HS-27A (cell line): ENCODE measurements around the gene TRIP12.
A peak's percentile ranks its signal among the peaks of the same experiment; 100 is the strongest.
"Not testable (repeated sequence)": the region's sequence is repeated elsewhere in the genome, so short reads cannot be mapped to it uniquely, and the experiment has no call there.

Source experiments
- DNase-seq: peaks from one replicate; pipeline ENCODE4 v3.0.0-alpha.2; 2012; ENCODE audit warnings: low read depth, missing footprints

Gene TRIP12

GRCh38 chr2:229831805-229832509 is 89.9 kb downstream of the TRIP12 start:
- no peak for DNase-seq

GRCh38 chr2:229825476-229825875 is 96.3 kb downstream of the TRIP12 start:
- DNase-seq = no peak

DNA sequence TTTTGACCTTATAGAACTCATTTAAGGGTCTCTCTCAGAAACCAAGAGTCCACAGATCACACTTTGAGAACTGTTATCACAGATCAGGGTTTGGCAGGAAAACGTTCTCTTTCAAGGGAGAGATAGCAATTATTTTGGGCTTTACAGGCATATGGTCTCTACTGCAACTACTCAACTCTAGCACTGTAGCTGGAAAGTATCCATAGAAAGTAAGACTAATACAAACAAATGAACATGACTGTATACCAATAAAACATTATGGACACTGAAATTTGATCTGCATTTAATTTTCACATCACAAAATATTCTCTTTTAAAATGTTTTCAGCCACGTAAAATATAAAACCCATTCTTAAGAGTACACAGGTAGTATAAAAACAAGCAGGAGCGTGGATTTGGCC is 100.5 kb downstream of the TRIP12 start:
- DNase-seq = no peak

DNA sequence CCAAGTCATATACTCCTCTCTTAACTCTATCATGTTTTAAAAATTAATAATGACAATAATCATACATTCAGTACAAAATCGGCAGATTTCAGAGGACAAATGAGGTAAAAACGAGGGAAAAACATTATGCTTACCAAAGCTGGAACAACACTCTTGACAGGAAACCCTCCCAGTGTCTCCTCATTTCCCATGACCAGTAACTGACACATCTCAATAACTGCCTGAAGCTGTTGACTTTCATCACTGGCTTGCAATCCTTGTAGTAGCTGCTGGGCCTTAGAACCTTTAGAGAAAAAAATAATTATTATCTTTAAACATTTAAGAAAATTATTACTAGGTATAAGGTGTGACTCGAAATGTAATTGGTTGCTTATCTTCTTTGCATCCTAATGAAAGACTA is 103.6 kb downstream of the TRIP12 start:
- no peak for DNase-seq

- no peak for DNase-seq
Measured at GRCh38 chr2:229815858-229816257, 106.0 kb downstream of the TRIP12 start.

DNA sequence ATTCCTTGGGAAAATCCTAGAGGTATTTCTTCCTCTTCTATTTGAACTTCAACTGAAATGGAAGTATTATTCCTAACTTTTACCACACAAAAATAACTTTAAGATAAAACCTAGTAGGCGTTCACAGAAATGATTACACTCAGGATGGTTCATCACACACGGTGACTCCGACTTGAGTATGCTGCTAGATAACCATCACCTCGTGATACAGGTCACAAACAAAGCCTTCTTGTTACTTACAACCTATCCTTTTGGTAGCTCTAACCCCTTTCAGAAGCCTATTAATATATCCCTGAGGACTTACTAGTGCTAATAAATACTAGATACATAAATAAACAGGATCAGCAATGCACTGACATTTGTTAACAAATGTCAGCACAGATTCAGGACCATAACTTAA is 106.5 kb downstream of the TRIP12 start:
- no peak for DNase-seq

DNA sequence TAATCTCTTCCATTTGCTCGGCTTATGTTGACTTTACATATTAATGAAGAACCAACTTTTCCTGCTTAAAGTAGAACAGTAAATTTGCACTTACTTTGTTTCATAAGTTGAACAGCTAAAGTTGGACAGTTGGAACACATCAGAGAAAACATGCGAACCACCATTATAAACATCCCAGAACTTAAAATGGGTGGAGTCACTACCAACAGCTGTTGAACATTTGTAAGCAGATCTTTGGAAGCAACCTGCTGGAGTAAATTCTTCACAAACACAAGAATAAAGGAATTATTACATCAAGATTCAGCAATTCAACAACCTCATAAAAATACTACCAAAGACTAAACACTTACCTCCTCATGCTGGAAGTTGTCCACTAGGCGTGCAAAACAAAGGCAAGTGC is 111.0 kb downstream of the TRIP12 start:
- DNase-seq = no peak

GRCh38 chr2:229805559-229805958 is 116.2 kb downstream of the TRIP12 start:
- no peak for DNase-seq

DNA sequence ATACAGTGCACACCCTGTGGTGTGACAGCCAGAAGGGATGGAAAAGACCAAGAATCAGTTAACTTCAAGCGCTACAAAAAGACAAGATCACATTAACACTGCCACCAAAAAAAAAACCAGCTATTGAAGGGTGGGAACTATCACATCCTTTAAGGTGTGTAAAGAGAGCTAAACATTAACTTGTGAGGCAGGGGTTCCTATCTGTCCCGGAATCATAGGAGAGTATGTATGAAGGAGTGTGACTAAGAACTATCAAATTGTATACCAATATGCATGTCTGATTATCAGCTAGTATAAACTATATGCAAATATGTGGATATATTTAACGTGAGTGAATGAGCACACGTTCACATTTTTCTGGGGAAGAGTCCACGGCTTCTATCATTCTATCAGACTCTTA is 119.0 kb downstream of the TRIP12 start:
- no peak for DNase-seq

GRCh38 chr2:229800997-229801754 is 120.6 kb downstream of the TRIP12 start:
- no peak for DNase-seq

DNA sequence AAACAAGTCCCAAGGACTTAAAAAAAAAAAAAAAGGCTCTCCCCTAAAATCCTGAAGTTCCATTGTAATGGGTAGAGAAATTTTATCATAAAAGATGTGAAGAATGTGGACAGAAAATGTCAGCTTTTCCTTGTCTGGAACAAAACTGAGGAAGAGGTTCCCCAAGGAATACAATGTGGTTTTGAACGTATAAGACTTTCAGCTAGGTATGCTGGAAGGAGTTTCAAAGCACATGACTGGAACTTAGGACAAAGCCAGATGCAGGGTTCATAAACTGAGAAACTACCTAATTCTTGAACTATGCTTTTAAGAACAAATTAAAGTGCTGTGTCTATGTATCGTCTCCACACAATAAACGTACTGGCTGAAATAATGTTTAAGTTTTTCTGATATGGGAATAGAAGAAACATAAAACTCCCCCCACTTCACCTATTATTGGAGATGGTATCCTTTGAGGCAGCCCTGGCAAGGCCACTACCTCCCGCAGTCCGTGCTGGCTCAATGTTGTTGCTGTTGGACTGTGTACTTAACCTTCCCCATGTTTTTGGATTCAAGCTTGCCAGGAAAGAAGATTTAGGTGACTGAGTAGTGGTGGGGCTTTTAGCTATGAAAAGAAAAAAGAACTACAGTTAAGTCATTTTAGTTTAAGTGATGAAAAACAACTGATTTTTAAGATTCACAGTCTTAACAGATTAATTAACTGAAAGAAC is 123.2 kb downstream of the TRIP12 start:
- no peak for DNase-seq

DNA sequence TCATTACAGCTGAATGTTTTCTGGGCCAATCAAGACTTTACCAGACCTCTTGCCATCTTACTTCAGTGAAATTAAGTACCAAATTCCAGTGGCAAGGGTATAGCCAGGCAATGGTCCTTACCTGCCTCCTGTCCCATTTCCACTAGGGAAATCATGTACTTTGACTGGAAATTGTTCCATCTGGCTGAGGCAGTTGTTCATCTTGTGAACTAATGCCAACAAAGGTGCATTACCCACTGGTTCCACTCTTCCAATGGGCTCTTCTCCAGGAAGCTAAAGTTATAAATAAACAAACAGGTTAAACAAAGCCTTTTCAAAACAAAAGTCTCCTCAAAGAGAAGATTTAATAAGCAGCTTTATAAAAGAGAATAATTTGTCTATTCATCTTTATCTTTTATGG is 126.8 kb downstream of the TRIP12 start:
- no peak for DNase-seq

DNA sequence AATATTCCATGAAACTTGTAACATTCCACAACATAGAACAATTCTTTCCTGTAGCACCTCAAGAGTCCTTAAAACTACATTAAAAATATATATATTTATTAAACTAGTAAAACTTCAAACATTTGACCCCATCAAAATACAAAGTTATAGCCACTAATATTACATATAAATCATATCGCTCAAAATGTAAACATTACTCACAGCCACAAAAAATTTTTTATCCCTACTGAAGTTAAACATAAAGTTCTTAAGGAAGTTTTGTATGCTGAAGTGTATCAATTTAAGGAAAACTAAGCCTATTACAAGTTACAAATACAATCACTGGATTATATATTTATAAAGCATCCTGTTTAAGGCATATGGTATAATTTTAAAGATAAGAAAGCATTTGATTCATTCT is 127.2 kb downstream of the TRIP12 start:
- no peak for DNase-seq

- not testable (repeated sequence) for DNase-seq
Measured at GRCh38 chr2:229786289-229786688, 135.5 kb downstream of the TRIP12 start.

- DNase-seq = no peak
Measured at GRCh38 chr2:229784791-229785190, 137.0 kb downstream of the TRIP12 start.

DNA sequence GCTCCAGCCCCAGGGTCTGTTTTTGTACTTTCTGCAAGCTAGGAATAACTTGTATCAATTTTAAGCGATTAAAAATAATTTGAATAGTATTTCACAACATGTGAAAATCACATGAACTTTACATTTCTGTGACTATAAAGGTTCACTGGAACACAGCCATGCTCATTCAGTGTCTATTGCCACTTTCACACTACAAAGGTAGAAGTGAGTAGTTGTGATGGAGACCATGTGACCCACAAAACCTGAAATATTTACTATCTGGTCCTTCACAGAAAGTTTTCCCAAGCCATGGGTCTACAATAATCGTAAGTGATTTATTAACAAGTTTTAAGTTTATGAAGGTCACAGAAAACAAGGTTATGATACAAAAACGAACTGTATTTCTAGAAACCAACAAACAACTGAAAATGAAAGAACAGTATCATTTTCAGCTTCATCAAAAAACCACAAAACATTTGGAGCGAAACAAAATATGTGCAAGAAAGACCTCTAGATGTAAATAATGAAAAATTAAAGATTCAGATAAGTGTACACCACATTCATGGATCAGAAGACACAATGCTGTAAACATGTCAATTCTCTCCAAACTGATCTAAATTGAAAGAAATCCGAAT is 138.6 kb downstream of the TRIP12 start:
- no peak for DNase-seq

DNA sequence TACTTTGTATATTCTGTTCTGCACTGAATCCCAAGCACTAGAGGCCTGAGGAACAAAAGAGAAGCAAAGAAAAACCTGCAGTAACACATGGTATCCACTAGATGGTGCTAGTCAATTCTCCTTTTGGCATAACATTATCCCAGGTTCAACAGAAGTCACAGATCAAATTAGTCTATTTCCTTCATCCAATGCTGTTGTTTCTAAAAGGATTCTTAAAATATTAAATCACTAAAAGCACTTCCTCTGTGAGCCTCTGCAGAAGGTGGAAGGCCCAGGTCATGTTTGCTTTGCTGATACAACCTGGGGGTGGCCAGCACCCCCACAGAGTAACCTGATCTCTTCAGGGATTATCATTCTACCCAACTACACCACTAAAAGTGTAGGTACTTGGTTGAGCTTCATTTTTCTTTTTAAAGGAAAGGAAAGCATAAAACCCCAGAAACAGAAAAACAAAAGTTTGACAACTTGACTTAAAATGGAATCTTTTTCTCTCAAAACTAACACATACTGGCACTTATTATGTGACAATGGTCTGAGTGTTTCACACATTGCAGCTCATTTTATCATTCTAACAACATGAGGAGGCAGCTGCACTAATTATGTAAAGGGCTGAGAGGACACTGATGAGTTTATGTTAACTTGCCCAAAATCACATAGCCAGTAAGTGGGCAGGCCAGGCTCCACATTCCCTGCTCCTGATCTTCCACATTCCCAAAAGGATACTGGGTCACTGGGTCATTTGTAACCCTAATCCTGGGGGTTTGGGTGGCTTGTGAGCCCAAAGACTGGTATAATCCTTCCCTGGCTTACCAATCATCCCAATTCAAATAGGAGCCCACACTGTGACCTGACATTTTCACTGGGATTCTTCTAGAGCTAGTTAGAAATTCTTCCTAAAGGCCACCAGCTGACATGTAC is 140.7 kb downstream of the TRIP12 start:
- DNase-seq = peak; percentile 8

DNA sequence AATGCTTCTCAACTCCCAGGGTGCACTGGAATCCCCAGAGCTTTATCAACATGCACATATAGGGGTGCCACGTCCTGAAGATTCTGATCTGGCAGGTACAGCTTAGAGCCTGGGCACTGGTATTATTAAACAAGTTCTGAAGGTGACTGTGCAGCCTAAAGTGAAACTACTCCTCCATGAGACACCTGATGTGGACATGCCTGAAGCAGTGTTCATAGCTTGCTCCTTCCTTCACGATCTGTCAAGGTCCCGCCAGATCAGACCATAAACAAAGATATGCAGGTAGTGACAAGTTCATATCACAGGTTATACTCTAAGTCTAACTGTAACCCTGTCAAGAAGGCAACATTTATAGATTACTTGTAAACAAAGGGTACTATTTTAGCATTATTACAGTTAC is 142.2 kb downstream of the TRIP12 start:
- no peak for DNase-seq

GRCh38 chr2:229777716-229778115 is 144.1 kb downstream of the TRIP12 start:
- DNase-seq = no peak

GRCh38 chr2:229775614-229776313 is 146.0 kb downstream of the TRIP12 start:
- no peak for DNase-seq

DNA sequence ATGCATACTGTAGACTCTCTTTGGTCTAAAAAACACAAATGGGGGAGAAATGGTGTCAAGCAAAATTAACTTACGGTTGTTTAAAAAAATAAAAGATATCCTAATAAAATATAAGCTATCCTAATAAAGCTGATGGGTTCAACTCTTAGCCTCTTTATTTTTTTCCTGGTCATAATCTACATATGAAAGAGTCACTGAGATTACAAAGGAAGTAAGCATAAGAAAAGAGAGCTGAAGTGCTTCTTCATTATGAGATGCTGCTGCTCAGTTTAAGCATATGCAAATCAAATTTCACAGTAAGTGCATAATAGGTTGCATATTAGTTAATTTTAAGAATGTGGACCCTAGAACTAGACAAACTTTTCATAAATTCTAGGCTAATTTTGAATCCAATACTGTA is 147.6 kb downstream of the TRIP12 start:
- DNase-seq = no peak
